RPMI8226 (cell line): ENCODE results near the gene RMDN3.

Experiments
- DNase-seq: peaks from one replicate; pipeline ENCODE4 v3.0.0-alpha.2; 2015

The RMDN3 gene

GRCh38 chr15:40688932-40689799, 65.9 kb downstream of the RMDN3 start:
- no peak for DNase-seq
